Astrocyte of the hippocampus (primary cell): ENCODE data around the gene CEBPZOS.
"Not testable (repeated sequence)": the region's sequence is repeated elsewhere in the genome, so short reads cannot be mapped to it uniquely, and the experiment has no call there.

ENCODE experiments used
- DNase-seq: peaks from one replicate; pipeline ENCODE4 v3.0.0; 2011; ENCODE audit warnings: low read depth, low spot score

CEBPZOS gene

GRCh38 chr2:37191253-37191652 is 5.0 kb upstream of the CEBPZOS start:
- DNase-seq = no peak

GRCh38 chr2:37191747-37192146 is 4.5 kb upstream of the CEBPZOS start:
- DNase-seq = no peak

GRCh38 chr2:37192551-37192950 is 3.7 kb upstream of the CEBPZOS start:
- no peak for DNase-seq

- not testable (repeated sequence) for DNase-seq
Measured at GRCh38 chr2:37195862-37196319, 405 bp upstream of the CEBPZOS start.

GRCh38 chr2:37198681-37199065 is 2.4 kb downstream of the CEBPZOS start:
- no peak for DNase-seq

- no peak for DNase-seq
Measured at GRCh38 chr2:37201208-37201607, 4.9 kb downstream of the CEBPZOS start.

- peak; percentile 50 for DNase-seq
Measured at GRCh38 chr2:37201766-37202165, 5.5 kb downstream of the CEBPZOS start.

- no peak for DNase-seq
Measured at GRCh38 chr2:37203708-37204107, 7.4 kb downstream of the CEBPZOS start.

- not testable (repeated sequence) for DNase-seq
Measured at GRCh38 chr2:37205071-37205661, 8.9 kb downstream of the CEBPZOS start.

- DNase-seq = no peak
Measured at GRCh38 chr2:37205689-37206341, 9.5 kb downstream of the CEBPZOS start.

GRCh38 chr2:37206760-37207159 is 10.5 kb downstream of the CEBPZOS start:
- not testable (repeated sequence) for DNase-seq

- DNase-seq = no peak
Measured at GRCh38 chr2:37211212-37211611, 14.9 kb downstream of the CEBPZOS start.

GRCh38 chr2:37211939-37212338 is 15.6 kb downstream of the CEBPZOS start:
- no peak for DNase-seq

GRCh38 chr2:37215250-37215649 is 19.0 kb downstream of the CEBPZOS start:
- no peak for DNase-seq

GRCh38 chr2:37219046-37219445 is 22.8 kb downstream of the CEBPZOS start:
- DNase-seq = no peak

GRCh38 chr2:37223131-37223530 is 26.8 kb downstream of the CEBPZOS start:
- no peak for DNase-seq

GRCh38 chr2:37224063-37224462 is 27.8 kb downstream of the CEBPZOS start:
- no peak for DNase-seq

GRCh38 chr2:37225129-37225528 is 28.8 kb downstream of the CEBPZOS start:
- not testable (repeated sequence) for DNase-seq

- DNase-seq = no peak
Measured at GRCh38 chr2:37226863-37227262, 30.6 kb downstream of the CEBPZOS start.

GRCh38 chr2:37228788-37229187 is 32.5 kb downstream of the CEBPZOS start:
- DNase-seq = no peak

- DNase-seq = peak; percentile 11
Measured at GRCh38 chr2:37230581-37230980, 34.3 kb downstream of the CEBPZOS start.

- peak; percentile 96 for DNase-seq
Measured at GRCh38 chr2:37231241-37232130, 35.2 kb downstream of the CEBPZOS start, which contains the start of the genes CEBPZ and NDUFAF7. Gene CEBPZ (minus strand): TSS chr2:37231596. CDS start chr2:37231567, 29 bp downstream. Gene NDUFAF7 (plus strand): TSS chr2:37231658. CDS start chr2:37231706, 48 bp downstream.
